Measurements from ENCODE around the gene WDR75.
"Not testable (repeated sequence)": the region's sequence is repeated elsewhere in the genome, so short reads cannot be mapped to it uniquely, and the experiment has no call there.

Gene WDR75

GRCh38 chr2:189467160-189467559, 25.9 kb downstream of the WDR75 start:
- no peak overlapping the region for H3K27ac ChIP-seq (ENCODE audit: low read depth, low read length)
- H3K27me3 ChIP-seq (ENCODE audit: control insufficient read depth in 5 of 5, insufficient read depth in 4 of 5, low read length in 5 of 5): no peaks in the 10 kb centered on the region
- peaks cover 0 to 18% (median 12%) of the 10 kb centered on the region in 5 donors for H3K4me1 ChIP-seq (ENCODE audit: control insufficient read depth in 5 of 5, insufficient read depth in 5 of 5, low read length in 5 of 5)
- peak overlapping the region in 2 of 5 donors; percentile 20 to 36 for H3K9ac ChIP-seq (ENCODE audit: low read length in 5 of 5)
- no peak overlapping the region for H3K4me3 ChIP-seq (ENCODE audit: low read depth in 1 of 5, low read length in 5 of 5)
- peaks cover 56 to 86% (median 78%) of the 10 kb centered on the region in 5 donors for H3K36me3 ChIP-seq (ENCODE audit: control insufficient read depth in 5 of 5, insufficient read depth in 5 of 5, low read length in 5 of 5)
- no peaks in the 10 kb centered on the region for H3K9me3 ChIP-seq (ENCODE audit: control insufficient read depth in 5 of 5, low read length in 5 of 5)

- Histone ChIP-seq H3K4me3 (ENCODE audit: low read depth in 1 of 5, low read length in 5 of 5) (no peak overlapping the region), H3K27ac (ENCODE audit: low read depth, low read length) (no peak overlapping the region), H3K4me1 (ENCODE audit: control insufficient read depth in 5 of 5, insufficient read depth in 5 of 5, low read length in 5 of 5) (peaks cover 0 to 18% (median 12%) of the 10 kb centered on the region in 5 donors), H3K36me3 (ENCODE audit: control insufficient read depth in 5 of 5, insufficient read depth in 5 of 5, low read length in 5 of 5) (peaks cover 53 to 83% (median 74%) of the 10 kb centered on the region in 5 donors), H3K27me3 (ENCODE audit: control insufficient read depth in 5 of 5, insufficient read depth in 4 of 5, low read length in 5 of 5) (no peaks in the 10 kb centered on the region), H3K9ac (ENCODE audit: low read length in 5 of 5) (peak overlapping the region in 2 of 5 donors; percentile 20 to 36), H3K9me3 (ENCODE audit: control insufficient read depth in 5 of 5, low read length in 5 of 5) (no peaks in the 10 kb centered on the region)
Measured at GRCh38 chr2:189467593-189467992, 26.3 kb downstream of the WDR75 start.

- Histone ChIP-seq H3K36me3 (ENCODE audit: control insufficient read depth in 5 of 5, insufficient read depth in 5 of 5, low read length in 5 of 5) (peaks cover 36 to 51% (median 47%) of the 10 kb centered on the region in 5 donors), H3K27me3 (ENCODE audit: control insufficient read depth in 5 of 5, insufficient read depth in 4 of 5, low read length in 5 of 5) (no peaks in the 10 kb centered on the region), H3K9ac (ENCODE audit: low read length in 5 of 5) (no peak overlapping the region), H3K4me1 (ENCODE audit: control insufficient read depth in 5 of 5, insufficient read depth in 5 of 5, low read length in 5 of 5) (peaks cover 0 to 5% (median 3%) of the 10 kb centered on the region in 5 donors), H3K27ac (ENCODE audit: low read depth, low read length) (no peak overlapping the region), H3K4me3 (ENCODE audit: low read depth in 1 of 5, low read length in 5 of 5) (no peak overlapping the region), H3K9me3 (ENCODE audit: control insufficient read depth in 5 of 5, low read length in 5 of 5) (no peaks in the 10 kb centered on the region)
Measured at GRCh38 chr2:189474526-189474925, 33.3 kb downstream of the WDR75 start.

- H3K36me3 ChIP-seq (ENCODE audit: control insufficient read depth in 5 of 5, insufficient read depth in 5 of 5, low read length in 5 of 5): peaks cover 22 to 29% (median 24%) of the 10 kb centered on the region in 5 donors
- H3K9ac ChIP-seq (ENCODE audit: low read length in 5 of 5): no peak overlapping the region
- H3K9me3 ChIP-seq (ENCODE audit: control insufficient read depth in 5 of 5, low read length in 5 of 5): no peaks in the 10 kb centered on the region
- H3K27ac ChIP-seq (ENCODE audit: low read depth, low read length): no peak overlapping the region
- H3K4me3 ChIP-seq (ENCODE audit: low read depth in 1 of 5, low read length in 5 of 5): no peak overlapping the region
- H3K4me1 ChIP-seq (ENCODE audit: control insufficient read depth in 5 of 5, insufficient read depth in 5 of 5, low read length in 5 of 5): peaks cover 0 to 5% (median 3%) of the 10 kb centered on the region in 5 donors
- no peaks in the 10 kb centered on the region for H3K27me3 ChIP-seq (ENCODE audit: control insufficient read depth in 5 of 5, insufficient read depth in 4 of 5, low read length in 5 of 5)
Measured at GRCh38 chr2:189477756-189478155, 36.5 kb downstream of the WDR75 start.

GRCh38 chr2:189478289-189478688, 37.0 kb downstream of the WDR75 start:
- not testable (repeated sequence) for H3K9ac ChIP-seq (ENCODE audit: low read length in 5 of 5); H3K9me3 ChIP-seq (ENCODE audit: control insufficient read depth in 5 of 5, low read length in 5 of 5); H3K27me3 ChIP-seq (ENCODE audit: control insufficient read depth in 5 of 5, insufficient read depth in 4 of 5, low read length in 5 of 5); H3K27ac ChIP-seq (ENCODE audit: low read depth, low read length); H3K4me1 ChIP-seq (ENCODE audit: control insufficient read depth in 5 of 5, insufficient read depth in 5 of 5, low read length in 5 of 5); H3K4me3 ChIP-seq (ENCODE audit: low read depth in 1 of 5, low read length in 5 of 5)
- peaks cover 21 to 25% (median 22%) of the 10 kb centered on the region in 5 donors for H3K36me3 ChIP-seq (ENCODE audit: control insufficient read depth in 5 of 5, insufficient read depth in 5 of 5, low read length in 5 of 5)

- no peak overlapping the region for H3K9ac ChIP-seq (ENCODE audit: low read length in 5 of 5)
- H3K27me3 ChIP-seq (ENCODE audit: control insufficient read depth in 5 of 5, insufficient read depth in 4 of 5, low read length in 5 of 5): no peaks in the 10 kb centered on the region
- H3K36me3 ChIP-seq (ENCODE audit: control insufficient read depth in 5 of 5, insufficient read depth in 5 of 5, low read length in 5 of 5): peaks cover 0 to 7% (median 0%) of the 10 kb centered on the region in 5 donors
- H3K27ac ChIP-seq (ENCODE audit: low read depth, low read length): no peak overlapping the region
- H3K4me3 ChIP-seq (ENCODE audit: low read depth in 1 of 5, low read length in 5 of 5): no peak overlapping the region
- no peaks in the 10 kb centered on the region for H3K9me3 ChIP-seq (ENCODE audit: control insufficient read depth in 5 of 5, low read length in 5 of 5)
- H3K4me1 ChIP-seq (ENCODE audit: control insufficient read depth in 5 of 5, insufficient read depth in 5 of 5, low read length in 5 of 5): peaks cover 0 to 5% (median 3%) of the 10 kb centered on the region in 5 donors
Measured at GRCh38 chr2:189481071-189481470, 39.8 kb downstream of the WDR75 start.

GRCh38 chr2:189483571-189483970, 42.3 kb downstream of the WDR75 start:
- H3K4me3 ChIP-seq (ENCODE audit: low read depth in 1 of 5, low read length in 5 of 5): no peak overlapping the region
- no peaks in the 10 kb centered on the region for H3K36me3 ChIP-seq (ENCODE audit: control insufficient read depth in 5 of 5, insufficient read depth in 5 of 5, low read length in 5 of 5)
- H3K4me1 ChIP-seq (ENCODE audit: control insufficient read depth in 5 of 5, insufficient read depth in 5 of 5, low read length in 5 of 5): no peaks in the 10 kb centered on the region
- H3K27me3 ChIP-seq (ENCODE audit: control insufficient read depth in 5 of 5, insufficient read depth in 4 of 5, low read length in 5 of 5): no peaks in the 10 kb centered on the region
- H3K9me3 ChIP-seq (ENCODE audit: control insufficient read depth in 5 of 5, low read length in 5 of 5): no peaks in the 10 kb centered on the region
- H3K9ac ChIP-seq (ENCODE audit: low read length in 5 of 5): no peak overlapping the region
- no peak overlapping the region for H3K27ac ChIP-seq (ENCODE audit: low read depth, low read length)

- Histone ChIP-seq H3K4me3 (ENCODE audit: low read depth in 1 of 5, low read length in 5 of 5) (no peak overlapping the region), H3K9me3 (ENCODE audit: control insufficient read depth in 5 of 5, low read length in 5 of 5) (no peaks in the 10 kb centered on the region), H3K27me3 (ENCODE audit: control insufficient read depth in 5 of 5, insufficient read depth in 4 of 5, low read length in 5 of 5) (no peaks in the 10 kb centered on the region), H3K4me1 (ENCODE audit: control insufficient read depth in 5 of 5, insufficient read depth in 5 of 5, low read length in 5 of 5) (no peaks in the 10 kb centered on the region), H3K9ac (ENCODE audit: low read length in 5 of 5) (no peak overlapping the region), H3K27ac (ENCODE audit: low read depth, low read length) (no peak overlapping the region), H3K36me3 (ENCODE audit: control insufficient read depth in 5 of 5, insufficient read depth in 5 of 5, low read length in 5 of 5) (no peaks in the 10 kb centered on the region)
Measured at GRCh38 chr2:189483980-189484740, 42.9 kb downstream of the WDR75 start.

GRCh38 chr2:189485146-189485545, 43.9 kb downstream of the WDR75 start:
- Histone ChIP-seq H3K4me3 (ENCODE audit: low read depth in 1 of 5, low read length in 5 of 5) (no peak overlapping the region), H3K9ac (ENCODE audit: low read length in 5 of 5) (no peak overlapping the region), H3K9me3 (ENCODE audit: control insufficient read depth in 5 of 5, low read length in 5 of 5) (no peaks in the 10 kb centered on the region), H3K27me3 (ENCODE audit: control insufficient read depth in 5 of 5, insufficient read depth in 4 of 5, low read length in 5 of 5) (no peaks in the 10 kb centered on the region), H3K4me1 (ENCODE audit: control insufficient read depth in 5 of 5, insufficient read depth in 5 of 5, low read length in 5 of 5) (no peaks in the 10 kb centered on the region), H3K27ac (ENCODE audit: low read depth, low read length) (no peak overlapping the region), H3K36me3 (ENCODE audit: control insufficient read depth in 5 of 5, insufficient read depth in 5 of 5, low read length in 5 of 5) (no peaks in the 10 kb centered on the region)

- Histone ChIP-seq H3K4me1 (ENCODE audit: control insufficient read depth in 5 of 5, insufficient read depth in 5 of 5, low read length in 5 of 5) (no peaks in the 10 kb centered on the region), H3K27ac (ENCODE audit: low read depth, low read length) (no peak overlapping the region), H3K36me3 (ENCODE audit: control insufficient read depth in 5 of 5, insufficient read depth in 5 of 5, low read length in 5 of 5) (no peaks in the 10 kb centered on the region), H3K27me3 (ENCODE audit: control insufficient read depth in 5 of 5, insufficient read depth in 4 of 5, low read length in 5 of 5) (no peaks in the 10 kb centered on the region), H3K4me3 (ENCODE audit: low read depth in 1 of 5, low read length in 5 of 5) (no peak overlapping the region), H3K9ac (ENCODE audit: low read length in 5 of 5) (no peak overlapping the region), H3K9me3 (ENCODE audit: control insufficient read depth in 5 of 5, low read length in 5 of 5) (no peaks in the 10 kb centered on the region)
Measured at GRCh38 chr2:189486237-189486770, 45.0 kb downstream of the WDR75 start.

Measured in subcutaneous abdominal adipose tissue (tissue), 5 donors.